ENCODE data around the gene ARL8A. TPM values are rescaled to one million over a fixed set of nuclear protein-coding genes. Genes with fewer than 3 reads are reported as not detected.

ARL8A gene
- total and polyA plus RNA-seq, 10 of the 15 experiments (the other 5 are each of a cell fraction or from before 2014, with no cell fraction given) = 0.34 to 49.2 (median 15.4) TPM

- whole genome bisulfite sequencing (ENCODE audit: insufficient coverage, insufficient replicate concordance, low lambda C conversion rate, missing lambda C conversion rate) = 79% methylated on average over 8 of the region's 8 CpGs
- POLR2A ChIA-PET = no interaction called here
Measured at GRCh38 chr1:202116287-202116686, 28.2 kb downstream of the ARL8A start.

More at GRCh38 chr1:202116287-202116686, 28.2 kb downstream of the ARL8A start:
- intact Hi-C loops (cut with micrococcal nuclease; ENCODE audit: unreplicated experiment) (loop anchor here (5.0 kb wide), 1 partner anchor 239 kb away; no protein-coding TSS in a partner anchor), in situ Hi-C loops (cut with MboI) (no loop called here)
- RAD21 ChIA-PET (ENCODE audit: unreplicated experiment) = interaction anchor here (2.4 to 5.8 kb wide), 2 partner anchors 108 to 220 kb away, joined by 12 to 76 read pairs; partner anchors contain the start of gene ELF3
- Histone ChIP-seq H3K9ac (ENCODE audit: control insufficient read depth, insufficient read depth, low read length) (no peak overlapping the region), H3K4me2 (ENCODE audit: control insufficient read depth, insufficient read depth) (no peak overlapping the region), H3K9me3 (replicated peaks; ENCODE audit: control insufficient read depth, insufficient read depth, low read length) (no peaks in the 10 kb centered on the region), H3K4me1 (ENCODE audit: control insufficient read depth, insufficient read depth, low read length) (peaks cover 14% of the 10 kb centered on the region), H3K27me3 (replicated peaks in 1 of 2; ENCODE audit: control insufficient read depth in 2 of 2, insufficient read depth in 2 of 2, low read length in 1 of 2) (no peaks in the 10 kb centered on the region), H3K36me3 (ENCODE audit: control insufficient read depth in 2 of 2, insufficient read depth in 2 of 2, low read length in 1 of 2) (no peaks in the 10 kb centered on the region), H3K79me2 (ENCODE audit: control insufficient read depth, insufficient read depth, low read length) (no peaks in the 10 kb centered on the region), H4K20me1 (ENCODE audit: control insufficient read depth, insufficient read depth) (no peaks in the 10 kb centered on the region), H2AFZ (ENCODE audit: control insufficient read depth, low read depth, low read length) (no peak overlapping the region), H3K4me3 (no peak overlapping the region), H3K27ac (ENCODE audit: control insufficient read depth, insufficient read depth) (no peak overlapping the region)
- FAIRE-seq (no peak), ATAC-seq (no peak), DNase-seq (ENCODE audit: low read depth, low spot score) (no peak)
- BruUV-seq (replicated peaks) = no TSS peak
- CTCF ChIA-PET = interaction anchor here (3.6 to 10.5 kb wide), 2 partner anchors 107 to 116 kb away, joined by 22 to 171 read pairs; partner anchors contain the start of gene ELF3
- TF ChIP-seq NR2C2 (IDR thresholded peaks at IDR 0.05; ENCODE audit: borderline replicate concordance, control insufficient read depth, insufficient read length, low read depth) (no peak), SUPT20H (IDR thresholded peaks at IDR 0.05; ENCODE audit: borderline replicate concordance, control insufficient read depth, low read depth, low read length) (no peak), NKRF (conservative IDR thresholded peaks at IDR 0.05) (no peak), TCF3 (IDR thresholded peaks at IDR 0.05; ENCODE audit: borderline replicate concordance, insufficient read depth, low read depth, low read length) (no peak), MEF2A (IDR thresholded peaks at IDR 0.05; ENCODE audit: insufficient read depth, low read depth, low read length) (no peak), MYC (IDR thresholded peaks at IDR 0.05; ENCODE audit: insufficient read depth, insufficient read length, insufficient replicate concordance, low read length, severe bottlenecking) (no peak)
- SMC1A ChIA-PET (ENCODE audit: uncharacterized antibody, unreplicated experiment) = interaction anchor here (4.1 kb wide), 1 partner anchor 107 kb away, joined by 36 read pairs; the partner anchor contains the start of gene ELF3

Data from GM12878 (cell line).